PC-3 (cell line): ENCODE data around the gene CHAD.

Experiments used
- CTCF ChIP-seq: fragments of 300-600 bp; sonication (generic); conservative IDR thresholded peaks from 2 replicates; pipeline ENCODE4 v1.5.1; 2017; ENCODE audit warnings: antibody characterized with exemption, low read depth, mild to moderate bottlenecking, low read length
- EZH2 ChIP-seq: fragments of 300-600 bp; sonication (generic); IDR thresholded peaks from one replicate; pipeline ENCODE4 v1.6.1; 2017; ENCODE audit warnings: antibody characterized with exemption, mild to moderate bottlenecking, low read length; ENCODE audit not compliant: unreplicated experiment

GRCh38 chr17:50513495-50513894 lies 44.8 kb upstream of the CHAD start:
- TF ChIP-seq CTCF = no peak
- TF ChIP-seq EZH2 = no peak
